Activated CD4-positive, alpha-beta T cell treated with anti-CD3 and anti-CD28 coated beads, Interleukin-2, amount 10 ng/mL, durations not matched to agents 24 days and 14 days (primary cell): Measurements from ENCODE around the gene C1QTNF1. TPM values are rescaled to one million over a fixed set of nuclear protein-coding genes. Genes with fewer than 3 reads are reported as not detected.

Experiments
- DNase-seq: peaks from one replicate; pipeline ENCODE4 v3.0.0; 2022
- H3K27ac Mint-ChIP-seq: one replicate; pipeline ENCODE4 v1.8.0; 2022; ENCODE audit warnings: mild to moderate bottlenecking, mixed read lengths
- H3K27me3 Mint-ChIP-seq: one replicate; pipeline ENCODE4 v1.8.0; 2022; ENCODE audit warnings: mixed read lengths
- H3K36me3 Mint-ChIP-seq: one replicate; pipeline ENCODE4 v1.8.0; 2022; ENCODE audit warnings: low read depth, mild to moderate bottlenecking, mixed read lengths
- H3K4me1 Mint-ChIP-seq: one replicate; pipeline ENCODE4 v1.8.0; 2021; ENCODE audit warnings: mixed read lengths
- H3K4me3 Mint-ChIP-seq: one replicate; pipeline ENCODE4 v1.8.0; 2022; ENCODE audit warnings: mild to moderate bottlenecking, moderate library complexity, mixed read lengths
- H3K9me3 Mint-ChIP-seq: one replicate; pipeline ENCODE4 v1.8.0; 2021; ENCODE audit warnings: mixed read lengths
- intact Hi-C: fragments of 100-400 bp; cut with micrococcal nuclease; formaldehyde crosslinking; loops from one replicate; pipeline ENCODE4 v1.15.1; 2023
- total RNA-seq: library from RNA; stranded (reverse); gene quantifications from 2 replicates; pipeline ENCODE4 v1.2.3, GENCODE V29; 2022

Gene C1QTNF1
- total RNA-seq, 1 donor from 2014 or later, result not detected

DNA sequence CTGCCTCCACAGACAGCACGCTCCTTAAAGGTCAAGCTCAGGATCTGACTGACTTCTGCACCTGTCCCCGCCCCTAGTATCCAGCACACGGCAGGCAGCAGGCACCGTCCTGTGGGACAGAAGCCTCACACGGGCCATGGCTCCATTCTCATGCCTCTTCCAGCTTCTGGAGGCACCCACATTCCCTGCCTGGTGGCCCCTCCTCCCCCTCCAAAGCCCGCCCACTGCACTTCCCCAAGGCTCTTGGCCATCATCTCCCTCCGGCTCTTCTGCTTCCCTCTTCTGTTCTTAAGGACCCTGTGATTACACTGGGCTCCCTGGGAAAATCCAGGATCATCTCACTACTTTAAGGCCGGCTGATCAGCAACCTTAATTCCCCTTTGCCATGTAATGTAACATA, 17.9 kb upstream of the C1QTNF1 start:
- Mint-ChIP-seq H3K4me3 (peak overlapping the region; percentile 11), H3K9me3 (no peaks in the 10 kb centered on the region), H3K4me1 (peaks cover 55% of the 10 kb centered on the region), H3K27me3 (peaks cover 3% of the 10 kb centered on the region), H3K36me3 (peaks cover 23% of the 10 kb centered on the region), H3K27ac (peak overlapping the region; percentile 72)
- intact Hi-C loops, result loop anchor here (5.0 kb wide), 1 partner anchor 66 kb away; the partner anchor contains the start of gene ENGASE
- no peak for DNase-seq

DNA sequence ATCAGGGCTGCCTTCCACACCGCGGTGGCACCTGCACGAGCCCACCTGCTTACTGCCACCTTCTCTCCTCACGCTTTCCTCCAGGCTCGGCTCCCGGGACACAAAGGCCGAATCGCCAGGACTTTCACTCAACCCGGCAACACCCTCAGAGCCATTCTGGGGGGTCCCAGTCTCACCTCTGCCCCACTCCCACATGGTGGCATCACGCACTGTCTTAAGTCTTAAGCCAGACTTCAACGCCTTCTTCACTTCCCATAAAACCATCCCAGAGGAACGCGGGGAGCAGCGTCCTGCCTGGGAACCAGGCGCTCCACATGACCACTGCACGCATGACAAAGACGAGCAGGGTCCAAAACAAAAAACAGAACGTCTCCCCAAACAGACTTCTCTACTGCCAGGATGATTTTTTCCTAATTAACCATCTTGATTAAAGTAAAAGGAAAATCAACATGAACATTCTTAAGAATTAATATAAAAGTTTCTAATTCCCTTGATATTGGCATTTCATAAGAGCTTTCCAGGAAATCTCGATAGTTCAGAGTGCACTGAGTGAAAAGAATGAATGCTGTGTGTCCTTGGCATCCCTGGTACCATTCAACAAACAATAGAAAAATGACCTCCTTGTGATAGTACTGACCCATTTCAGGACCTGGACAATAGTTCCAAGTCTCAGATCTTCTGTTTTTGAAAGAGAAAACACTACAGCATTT, 17.0 kb upstream of the C1QTNF1 start:
- peaks cover 6% of the 10 kb centered on the region for H3K27me3 Mint-ChIP-seq
- peak overlapping the region; percentile 89 for H3K4me3 Mint-ChIP-seq
- peak overlapping the region; percentile 75 for H3K27ac Mint-ChIP-seq
- no peak for DNase-seq
- intact Hi-C loops, result loop anchor here (5.0 kb wide), 1 partner anchor 65 kb away; the partner anchor contains the start of gene ENGASE
- peaks cover 54% of the 10 kb centered on the region for H3K4me1 Mint-ChIP-seq
- H3K36me3 Mint-ChIP-seq, result peaks cover 20% of the 10 kb centered on the region
- no peaks in the 10 kb centered on the region for H3K9me3 Mint-ChIP-seq

GRCh38 chr17:79007504-79008381, 16.2 kb upstream of the C1QTNF1 start:
- peaks cover 53% of the 10 kb centered on the region for H3K4me1 Mint-ChIP-seq
- intact Hi-C loops, result loop anchor here (5.0 kb wide), 1 partner anchor 65 kb away; the partner anchor contains the start of gene ENGASE
- no peak for DNase-seq
- peaks cover 10% of the 10 kb centered on the region for H3K27me3 Mint-ChIP-seq
- H3K9me3 Mint-ChIP-seq, result no peaks in the 10 kb centered on the region
- H3K36me3 Mint-ChIP-seq, result peaks cover 13% of the 10 kb centered on the region
- H3K4me3 Mint-ChIP-seq, result peak overlapping the region; percentile 89
- peak overlapping the region; percentile 88 for H3K27ac Mint-ChIP-seq

- no peak for DNase-seq
- Mint-ChIP-seq H3K27me3 (peaks cover 16% of the 10 kb centered on the region), H3K4me3 (peak overlapping the region; percentile 89), H3K36me3 (peaks cover 9% of the 10 kb centered on the region), H3K4me1 (peaks cover 51% of the 10 kb centered on the region), H3K9me3 (no peaks in the 10 kb centered on the region), H3K27ac (peak overlapping the region; percentile 88)
- intact Hi-C loops, result loop anchor here (5.0 kb wide), 1 partner anchor 63 kb away; the partner anchor contains the start of gene ENGASE
These were observed 15.1 kb upstream of the C1QTNF1 start for GRCh38 chr17:79008666-79009387.

DNA sequence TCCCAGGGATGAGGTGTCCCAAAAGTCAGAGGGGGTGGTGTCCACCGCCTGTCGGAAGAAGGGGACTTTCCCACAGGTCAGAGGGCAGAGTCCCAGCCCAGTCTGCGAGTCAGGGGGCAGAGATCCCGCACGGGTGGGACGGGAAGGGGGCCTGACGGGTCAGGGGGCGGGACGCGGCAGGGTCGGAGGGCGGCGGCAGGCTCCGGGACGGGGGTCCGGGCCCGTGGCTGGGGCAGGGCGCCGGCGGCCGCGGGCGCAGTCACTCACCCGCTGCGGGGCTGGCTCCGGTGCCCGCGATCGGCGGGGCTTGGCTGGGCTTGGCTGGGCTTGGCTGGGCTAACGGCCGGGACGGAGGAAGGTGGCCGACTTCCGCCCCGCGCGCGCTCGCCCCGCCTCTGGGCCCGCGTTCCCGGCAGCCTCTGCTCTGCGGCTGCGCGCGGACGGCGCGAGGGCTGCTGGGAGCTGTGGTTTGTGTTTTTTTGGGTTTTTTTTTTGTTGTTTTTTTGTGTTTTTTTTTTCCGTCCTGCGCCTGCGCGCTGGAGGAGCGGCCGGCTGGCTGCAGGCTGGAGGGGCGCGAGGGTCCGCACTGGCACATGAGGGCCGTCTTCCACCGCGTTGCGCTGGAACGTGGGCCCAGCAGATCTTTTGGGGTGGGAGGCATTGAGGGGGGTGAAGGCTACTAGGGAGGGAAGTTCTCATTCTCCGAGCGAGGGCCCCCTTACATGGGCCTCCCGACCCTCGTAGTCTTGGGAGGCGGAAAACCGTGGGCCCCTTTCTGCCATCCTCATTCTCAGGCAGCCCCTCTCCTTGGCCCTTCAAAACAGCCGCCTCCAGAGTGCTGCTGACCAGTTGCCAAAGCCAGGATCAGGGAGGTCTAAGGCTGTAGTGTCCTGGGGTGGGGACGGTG, 14.3 kb upstream of the C1QTNF1 start, which contains the start of gene CANT1:
TSS of gene CANT1 (minus strand) at position 368 of the 907 bp plus-strand sequence. CDS start 12,142 bp downstream, outside the sequence.
- Mint-ChIP-seq H3K27me3 (peaks cover 19% of the 10 kb centered on the region), H3K4me3 (peak within 1 kb of the TSS; percentile 89), H3K4me1 (peaks cover 51% of the 10 kb centered on the region), H3K9me3 (peaks cover 4% of the 10 kb centered on the region), H3K27ac (peak within 1 kb of the TSS; percentile 92), H3K36me3 (peaks cover 10% of the 10 kb centered on the region)
- peak; percentile 97 for DNase-seq
- intact Hi-C loops, result loop anchor here (5.0 kb wide), 1 partner anchor 63 kb away; the partner anchor contains the start of gene ENGASE

GRCh38 chr17:79010304-79010646, 13.7 kb upstream of the C1QTNF1 start:
- intact Hi-C loops, result no loop called here
- peaks cover 19% of the 10 kb centered on the region for H3K27me3 Mint-ChIP-seq
- peaks cover 10% of the 10 kb centered on the region for H3K36me3 Mint-ChIP-seq
- peaks cover 4% of the 10 kb centered on the region for H3K9me3 Mint-ChIP-seq
- peak overlapping the region; percentile 92 for H3K27ac Mint-ChIP-seq
- H3K4me3 Mint-ChIP-seq, result peak overlapping the region; percentile 89
- peaks cover 49% of the 10 kb centered on the region for H3K4me1 Mint-ChIP-seq
- DNase-seq, result no peak

DNA sequence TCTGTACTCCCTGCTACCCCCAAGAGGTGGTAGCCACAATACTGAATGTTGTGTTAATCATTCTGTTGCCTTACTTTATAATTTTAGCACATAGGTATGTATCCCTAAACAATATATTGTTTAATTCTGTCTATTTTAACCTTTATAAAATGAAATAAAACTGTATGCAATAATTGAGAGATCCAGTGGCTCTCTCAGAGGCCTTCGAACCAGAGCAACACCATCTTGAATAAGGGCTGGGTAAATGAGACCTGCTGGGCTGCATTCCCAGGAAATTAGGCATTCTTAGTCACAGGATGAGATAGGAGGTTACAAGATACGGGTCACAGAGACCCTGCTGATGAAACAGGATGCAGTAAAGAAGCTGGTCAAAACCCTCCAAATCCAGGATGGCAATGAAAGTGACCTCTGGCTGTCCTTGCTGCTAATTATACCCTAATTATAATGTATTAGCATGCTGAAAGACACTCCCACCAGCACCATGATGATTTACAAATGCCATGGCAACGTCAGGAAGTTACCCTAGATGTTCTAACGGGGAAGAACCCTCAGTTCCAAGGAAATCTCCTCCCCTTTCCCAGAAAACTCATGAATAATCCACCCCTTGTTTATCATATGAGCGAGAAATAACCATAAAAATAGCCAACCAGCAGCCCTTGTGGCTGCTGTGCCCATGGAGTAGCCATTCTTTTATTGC, 12.4 kb upstream of the C1QTNF1 start:
- intact Hi-C loops, result no loop called here
- Mint-ChIP-seq H3K27ac (no peak overlapping the region), H3K9me3 (peaks cover 4% of the 10 kb centered on the region), H3K4me1 (peaks cover 38% of the 10 kb centered on the region), H3K36me3 (peaks cover 10% of the 10 kb centered on the region), H3K4me3 (no peak overlapping the region), H3K27me3 (peaks cover 21% of the 10 kb centered on the region)
- no peak for DNase-seq

GRCh38 chr17:79012563-79013134, 11.3 kb upstream of the C1QTNF1 start:
- Mint-ChIP-seq H3K9me3 (peaks cover 4% of the 10 kb centered on the region), H3K4me1 (peaks cover 28% of the 10 kb centered on the region), H3K4me3 (no peak overlapping the region), H3K36me3 (peaks cover 7% of the 10 kb centered on the region), H3K27me3 (peaks cover 21% of the 10 kb centered on the region), H3K27ac (peak overlapping the region; percentile 2)
- no peak for DNase-seq
- intact Hi-C loops, result no loop called here

DNA sequence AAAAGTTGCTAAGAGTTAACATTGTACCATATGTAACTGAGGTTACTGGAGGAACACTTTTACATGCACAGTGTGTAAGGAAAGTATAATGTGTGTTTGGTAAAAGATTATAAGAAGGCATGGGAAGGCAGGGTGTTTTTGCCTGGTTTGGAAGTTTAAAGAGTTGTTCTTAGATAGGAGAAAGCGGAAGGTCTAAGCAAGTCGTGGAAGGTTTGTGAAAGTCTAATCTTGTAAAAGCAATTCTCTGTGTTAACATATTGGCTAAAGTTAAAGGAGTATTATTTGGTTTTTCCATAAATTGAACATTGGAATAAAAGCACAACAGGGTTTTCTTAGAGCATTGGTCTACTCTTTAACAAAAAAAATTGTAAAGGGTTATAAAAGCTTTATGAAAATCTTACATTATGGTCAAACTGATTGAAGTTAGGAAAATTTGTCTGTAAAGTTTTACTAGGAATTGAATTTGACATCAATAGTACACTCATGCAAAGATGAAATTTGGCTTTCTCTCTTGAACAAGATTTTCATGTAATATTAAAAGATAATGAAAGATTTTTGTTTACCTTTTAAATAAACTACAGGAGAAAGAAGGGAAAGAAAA, 9.7 kb upstream of the C1QTNF1 start:
- Mint-ChIP-seq H3K27me3 (peaks cover 21% of the 10 kb centered on the region), H3K4me3 (no peak overlapping the region), H3K27ac (no peak overlapping the region), H3K9me3 (peaks cover 4% of the 10 kb centered on the region), H3K4me1 (peaks cover 13% of the 10 kb centered on the region), H3K36me3 (peaks cover 2% of the 10 kb centered on the region)
- no peak for DNase-seq
- intact Hi-C loops, result no loop called here

DNA sequence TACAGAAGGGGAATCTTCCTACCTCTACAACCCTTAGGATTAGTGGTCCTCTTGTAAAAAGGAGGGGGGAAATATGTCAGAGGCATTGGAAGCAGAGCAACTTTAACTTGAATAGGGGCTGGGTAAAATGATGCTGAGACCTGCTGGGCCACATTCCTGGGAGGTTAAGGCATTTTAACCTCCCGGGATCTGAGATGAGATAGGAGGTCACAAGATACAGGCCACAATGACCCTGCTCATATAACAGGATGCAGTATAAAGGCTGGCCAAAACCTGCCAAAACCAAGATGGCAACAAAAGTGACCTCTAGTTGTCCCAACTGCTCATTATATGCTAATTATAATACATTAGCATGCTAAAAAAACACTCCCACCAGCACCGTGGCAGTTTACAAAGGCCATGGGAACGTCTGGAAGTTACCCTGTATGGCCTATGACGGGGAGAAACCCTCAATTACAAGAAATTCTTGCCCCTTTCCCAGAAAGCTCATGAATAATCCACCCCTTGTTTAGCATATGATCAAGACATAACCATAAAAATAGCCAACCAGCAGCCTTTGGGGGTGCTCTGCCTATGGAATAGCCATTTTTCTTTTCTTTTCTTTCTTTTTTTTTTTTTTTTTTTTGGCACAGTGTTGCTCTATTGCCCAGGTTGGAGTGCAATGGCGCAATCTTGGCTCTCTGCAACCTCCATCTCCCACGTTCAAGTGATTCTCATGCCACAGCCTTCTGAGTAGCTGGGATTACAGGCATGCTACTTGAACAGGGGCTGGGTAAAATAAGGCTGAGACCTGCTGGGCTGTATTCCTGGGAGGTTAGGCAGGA, 6.2 kb upstream of the C1QTNF1 start:
- no peak for DNase-seq
- H3K36me3 Mint-ChIP-seq, result peaks cover 2% of the 10 kb centered on the region
- no peak overlapping the region for H3K27ac Mint-ChIP-seq
- H3K4me3 Mint-ChIP-seq, result no peak overlapping the region
- H3K27me3 Mint-ChIP-seq, result peaks cover 34% of the 10 kb centered on the region
- intact Hi-C loops, result no loop called here
- peaks cover 4% of the 10 kb centered on the region for H3K9me3 Mint-ChIP-seq
- no peaks in the 10 kb centered on the region for H3K4me1 Mint-ChIP-seq

DNA sequence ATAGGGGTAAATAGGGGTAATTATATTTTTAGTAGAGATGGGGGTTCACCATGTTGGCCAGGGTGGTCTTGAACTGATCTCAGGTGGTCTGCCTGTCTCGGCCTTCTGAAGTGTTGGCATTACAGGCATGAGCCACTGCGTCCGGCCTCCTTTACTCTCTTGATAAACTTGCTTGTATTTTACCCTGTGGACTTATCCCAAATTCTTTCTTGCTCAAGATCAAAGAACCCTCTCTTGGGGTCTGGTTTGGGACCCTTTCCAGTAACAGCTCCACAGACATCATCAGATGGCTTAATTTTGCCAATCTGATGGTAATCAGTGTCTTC, 5.6 kb upstream of the C1QTNF1 start:
- no peaks in the 10 kb centered on the region for H3K4me1 Mint-ChIP-seq
- H3K27me3 Mint-ChIP-seq, result peaks cover 35% of the 10 kb centered on the region
- intact Hi-C loops, result no loop called here
- DNase-seq, result no peak
- no peak overlapping the region for H3K27ac Mint-ChIP-seq
- no peak overlapping the region for H3K4me3 Mint-ChIP-seq
- peaks cover 2% of the 10 kb centered on the region for H3K36me3 Mint-ChIP-seq
- peaks cover 4% of the 10 kb centered on the region for H3K9me3 Mint-ChIP-seq
